ENCODE results near the gene GTF3C4.
A peak's percentile ranks its signal among the peaks of the same experiment; 100 is the strongest.

Gene GTF3C4

GRCh38 chr9:132648283-132648682, 22.0 kb upstream of the GTF3C4 start:
- no peak for DNase-seq

- DNase-seq, result no peak
Measured at GRCh38 chr9:132648685-132649084, 21.6 kb upstream of the GTF3C4 start.

GRCh38 chr9:132651259-132651658, 19.0 kb upstream of the GTF3C4 start:
- no peak for DNase-seq

GRCh38 chr9:132656299-132656698, 14.0 kb upstream of the GTF3C4 start:
- no peak for DNase-seq

GRCh38 chr9:132662152-132662945, 7.9 kb upstream of the GTF3C4 start:
- no peak for DNase-seq

- no peak for DNase-seq
Measured at GRCh38 chr9:132663117-132663516, 7.1 kb upstream of the GTF3C4 start.

GRCh38 chr9:132663851-132664250, 6.4 kb upstream of the GTF3C4 start:
- DNase-seq, result no peak

- DNase-seq, result no peak
Measured at GRCh38 chr9:132669319-132669697, 956 bp upstream of the GTF3C4 start.

GRCh38 chr9:132669698-132670456, 387 bp upstream of the GTF3C4 start, which contains the start of gene DDX31:
TSS of gene DDX31 (minus strand) at chr9:132669983. CDS start at chr9:132669934, 49 bp downstream.
- peak; percentile 61 for DNase-seq

GRCh38 chr9:132671620-132672412, 1.6 kb downstream of the GTF3C4 start:
- DNase-seq, result no peak

- no peak for DNase-seq
Measured at GRCh38 chr9:132672413-132672690, 2.1 kb downstream of the GTF3C4 start.

- DNase-seq, result no peak
Measured at GRCh38 chr9:132673355-132673754, 3.1 kb downstream of the GTF3C4 start.

- DNase-seq, result no peak
Measured at GRCh38 chr9:132674485-132674884, 4.2 kb downstream of the GTF3C4 start.

GRCh38 chr9:132677976-132678375, 7.7 kb downstream of the GTF3C4 start:
- no peak for DNase-seq

- DNase-seq, result no peak
Measured at GRCh38 chr9:132679946-132680625, 9.8 kb downstream of the GTF3C4 start.

GRCh38 chr9:132681561-132681960, 11.3 kb downstream of the GTF3C4 start:
- no peak for DNase-seq

- no peak for DNase-seq
Measured at GRCh38 chr9:132683873-132684272, 13.6 kb downstream of the GTF3C4 start.

- DNase-seq, result no peak
Measured at GRCh38 chr9:132690696-132691095, 20.4 kb downstream of the GTF3C4 start.

GRCh38 chr9:132694144-132694543, 23.9 kb downstream of the GTF3C4 start:
- no peak for DNase-seq

- no peak for DNase-seq
Measured at GRCh38 chr9:132697230-132697629, 27.0 kb downstream of the GTF3C4 start.

- DNase-seq, result no peak
Measured at GRCh38 chr9:132698989-132699388, 28.7 kb downstream of the GTF3C4 start.

- DNase-seq, result no peak
Measured at GRCh38 chr9:132699956-132700355, 29.7 kb downstream of the GTF3C4 start.

GRCh38 chr9:132702254-132702653, 32.0 kb downstream of the GTF3C4 start:
- no peak for DNase-seq

Data from NCI-H510A (cell line).